IPS DF 6.9 (cell line): ENCODE data around the gene CAT.

Source experiments
- DNase-seq: peaks from one replicate; pipeline ENCODE4 v3.0.0-alpha.2; 2013; ENCODE audit warnings: low read depth, low spot score
- H3K27ac ChIP-seq: one replicate; pipeline ENCODE4 v1.5.1; 2013; ENCODE audit warnings: low read length, control low read depth
- H3K27me3 ChIP-seq: 2 replicates; pipeline ENCODE4 v1.6.1; 2013; ENCODE audit warnings: mild to moderate bottlenecking, low read length; ENCODE audit not compliant: control insufficient read depth, insufficient read depth
- H3K36me3 ChIP-seq: 2 replicates; pipeline ENCODE4 v1.6.1; 2013; ENCODE audit warnings: low read length; ENCODE audit not compliant: control insufficient read depth, insufficient read depth
- H3K4me1 ChIP-seq: 2 replicates; pipeline ENCODE4 v1.6.1; 2013; ENCODE audit warnings: low read length; ENCODE audit not compliant: control insufficient read depth, insufficient read depth
- H3K4me3 ChIP-seq: 2 replicates; pipeline ENCODE4 v1.5.1; 2013; ENCODE audit warnings: mild to moderate bottlenecking, low read length
- H3K9me3 ChIP-seq: 2 replicates; pipeline ENCODE4 v1.6.1; 2013; ENCODE audit warnings: low read length, inconsistent platforms; ENCODE audit not compliant: control insufficient read depth, insufficient read depth
- WGBS: extraction: QIAGEN DNeasy Blood & Tissue Kit; methylation state at CpG from one replicate; pipeline ENCODE4 v1.1.7; 2013; ENCODE audit warnings: mixed read lengths, missing lambda C conversion rate; ENCODE audit not compliant: insufficient read length, insufficient coverage; 5-methylcytosine and 5-hydroxymethylcytosine counted together

Gene CAT

DNA sequence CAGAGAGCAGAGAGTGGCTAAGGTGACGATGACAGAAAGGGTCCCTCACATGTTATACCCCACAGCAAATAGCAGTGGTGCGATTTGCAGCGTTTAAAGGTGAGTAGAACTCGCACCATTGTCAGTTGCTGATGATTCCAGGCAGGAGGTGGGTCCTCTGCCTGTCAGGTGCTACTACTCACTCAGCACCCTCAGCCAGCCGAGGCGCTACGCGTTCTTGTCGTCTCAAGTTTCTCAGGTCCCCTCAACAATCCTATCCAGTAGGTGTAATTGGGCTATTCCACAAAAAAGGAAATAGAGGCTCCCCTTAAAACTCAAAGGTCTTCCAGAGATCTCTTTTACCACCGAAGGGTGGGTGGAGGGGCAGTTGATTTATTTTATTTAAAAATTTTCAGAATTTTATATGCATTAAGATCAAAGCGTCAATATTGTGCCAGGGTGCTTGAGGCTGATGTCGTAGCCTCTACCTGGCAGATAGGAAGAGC is 56.5 kb downstream of the CAT start:
- H3K4me1 ChIP-seq, result no peaks in the 10 kb centered on the region
- DNase-seq, result no peak
- no peak overlapping the region for H3K4me3 ChIP-seq
- no peaks in the 10 kb centered on the region for H3K27me3 ChIP-seq
- no CpG with 5 or more reads among the region's 12 CpGs for WGBS
- no peak overlapping the region for H3K27ac ChIP-seq
- H3K36me3 ChIP-seq, result no peaks in the 10 kb centered on the region
- no peaks in the 10 kb centered on the region for H3K9me3 ChIP-seq

DNA sequence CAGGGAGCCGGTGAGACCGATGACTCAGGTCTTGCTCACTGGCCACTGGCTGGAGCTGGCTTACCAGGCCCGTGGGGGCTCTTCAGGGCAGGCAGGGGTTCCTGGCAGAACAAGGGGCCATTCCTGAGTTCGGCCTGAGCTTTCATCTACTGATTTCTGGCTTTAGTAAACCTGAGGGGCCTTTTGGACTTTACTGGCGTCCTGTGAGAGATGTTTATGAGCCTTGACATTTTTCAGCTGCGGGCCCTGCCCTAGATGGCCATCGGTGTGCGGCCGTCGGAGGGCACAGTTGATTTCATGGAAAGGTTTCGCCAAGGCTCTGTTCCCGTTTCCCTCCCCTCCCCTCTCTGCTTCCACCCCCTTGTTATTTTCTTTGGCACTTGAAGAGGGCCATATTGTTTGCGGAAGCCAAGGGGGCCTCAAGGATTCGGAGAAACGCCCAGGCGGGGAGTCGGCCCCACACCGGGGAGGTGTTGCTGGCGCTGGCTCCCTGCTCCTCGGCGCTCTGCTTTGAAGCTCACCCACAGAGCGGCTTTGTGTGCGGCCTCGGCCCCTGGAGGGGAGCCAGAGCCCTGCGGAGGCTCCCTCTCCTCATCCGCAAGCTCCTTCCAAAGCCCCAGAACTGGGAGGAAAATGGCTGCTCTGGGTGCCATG is 57.1 kb downstream of the CAT start:
- no peak for DNase-seq
- Histone ChIP-seq H3K9me3 (no peaks in the 10 kb centered on the region), H3K4me1 (no peaks in the 10 kb centered on the region), H3K4me3 (no peak overlapping the region), H3K36me3 (no peaks in the 10 kb centered on the region), H3K27me3 (no peaks in the 10 kb centered on the region), H3K27ac (no peak overlapping the region)
- no CpG with 5 or more reads among the region's 26 CpGs for WGBS

DNA sequence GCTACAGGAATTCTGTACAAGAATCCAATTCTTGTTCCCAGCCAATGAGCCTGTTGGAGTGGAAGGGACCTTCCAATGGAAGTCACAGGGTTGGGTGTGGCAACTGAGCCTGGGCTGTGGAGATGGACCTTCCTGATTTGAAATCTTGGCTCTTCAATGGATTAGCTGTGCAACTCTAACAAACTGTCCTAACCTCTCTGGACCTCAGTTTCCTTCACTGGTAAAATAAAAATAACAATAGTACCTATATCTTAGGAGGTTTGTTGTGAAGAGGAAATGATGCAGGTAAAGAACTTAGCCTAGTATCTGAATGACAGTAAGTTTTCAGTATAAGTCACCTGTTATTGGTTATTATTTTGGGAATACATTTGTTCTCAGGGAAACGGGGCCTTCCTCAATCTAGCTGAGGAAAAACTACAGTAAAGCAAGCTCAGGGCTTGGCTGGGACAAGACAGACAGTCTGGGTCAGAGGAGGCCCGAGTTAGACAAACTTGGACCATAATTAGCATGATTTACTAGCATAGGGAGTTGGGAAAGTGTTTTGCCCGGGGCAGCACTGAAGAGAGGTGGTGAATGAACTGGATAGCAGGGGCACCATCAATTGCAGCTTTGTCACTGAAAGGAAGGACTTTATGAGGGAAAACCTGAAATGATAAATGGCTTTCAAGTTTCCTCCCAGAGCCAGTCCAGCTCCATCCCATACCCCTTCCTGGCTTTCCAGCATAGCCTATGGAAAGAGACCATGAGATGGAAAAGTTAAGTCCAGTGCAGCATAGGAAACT is 61.2 kb downstream of the CAT start:
- H3K9me3 ChIP-seq, result no peaks in the 10 kb centered on the region
- H3K4me3 ChIP-seq, result no peak overlapping the region
- no peak for DNase-seq
- H3K36me3 ChIP-seq, result no peaks in the 10 kb centered on the region
- H3K4me1 ChIP-seq, result no peaks in the 10 kb centered on the region
- H3K27me3 ChIP-seq, result no peaks in the 10 kb centered on the region
- no peak overlapping the region for H3K27ac ChIP-seq
- no CpG with 5 or more reads among the region's 3 CpGs for WGBS

GRCh38 chr11:34501500-34501899 is 62.8 kb downstream of the CAT start:
- Histone ChIP-seq H3K36me3 (no peaks in the 10 kb centered on the region), H3K4me1 (no peaks in the 10 kb centered on the region), H3K9me3 (no peaks in the 10 kb centered on the region), H3K27ac (no peak overlapping the region), H3K4me3 (no peak overlapping the region), H3K27me3 (no peaks in the 10 kb centered on the region)
- no CpG with 5 or more reads among the region's 4 CpGs for WGBS
- DNase-seq, result no peak

- no CpG with 5 or more reads among the region's 2 CpGs for WGBS
- no peak for DNase-seq
Measured at GRCh38 chr11:34501949-34502348, 63.2 kb downstream of the CAT start.

GRCh38 chr11:34502949-34503348 is 64.2 kb downstream of the CAT start:
- WGBS, result no CpG with 5 or more reads among the region's 3 CpGs
- Histone ChIP-seq H3K27ac (no peak overlapping the region), H3K4me3 (no peak overlapping the region), H3K4me1 (no peaks in the 10 kb centered on the region), H3K9me3 (no peaks in the 10 kb centered on the region), H3K36me3 (no peaks in the 10 kb centered on the region), H3K27me3 (no peaks in the 10 kb centered on the region)
- no peak for DNase-seq

More at GRCh38 chr11:34501949-34502348, 63.2 kb downstream of the CAT start:
- Histone ChIP-seq H3K27me3 (no peaks in the 10 kb centered on the region), H3K36me3 (no peaks in the 10 kb centered on the region), H3K27ac (no peak overlapping the region), H3K4me3 (no peak overlapping the region), H3K9me3 (no peaks in the 10 kb centered on the region), H3K4me1 (no peaks in the 10 kb centered on the region)

GRCh38 chr11:34505874-34506273 is 67.1 kb downstream of the CAT start:
- no CpG with 5 or more reads among the region's 5 CpGs for WGBS
- Histone ChIP-seq H3K27ac (no peak overlapping the region), H3K36me3 (no peaks in the 10 kb centered on the region), H3K27me3 (peaks cover 3% of the 10 kb centered on the region; the same call in 1 of the 2 replicates), H3K9me3 (no peaks in the 10 kb centered on the region), H3K4me3 (no peak overlapping the region), H3K4me1 (no peaks in the 10 kb centered on the region)
- no peak for DNase-seq

- no peaks in the 10 kb centered on the region for H3K4me1 ChIP-seq
- H3K9me3 ChIP-seq, result no peaks in the 10 kb centered on the region
- H3K36me3 ChIP-seq, result no peaks in the 10 kb centered on the region
- no peak overlapping the region for H3K4me3 ChIP-seq
- H3K27ac ChIP-seq, result no peak overlapping the region
- peaks cover 3% of the 10 kb centered on the region; the same call in 1 of the 2 replicates for H3K27me3 ChIP-seq
- WGBS, result no CpG with 5 or more reads among the region's 6 CpGs
- DNase-seq, result no peak
Measured at GRCh38 chr11:34507156-34507555, 68.4 kb downstream of the CAT start.

GRCh38 chr11:34507610-34508009 is 68.9 kb downstream of the CAT start:
- no peak overlapping the region for H3K27ac ChIP-seq
- H3K36me3 ChIP-seq, result no peaks in the 10 kb centered on the region
- H3K9me3 ChIP-seq, result no peaks in the 10 kb centered on the region
- no peak overlapping the region for H3K4me3 ChIP-seq
- H3K27me3 ChIP-seq, result peaks cover 3% of the 10 kb centered on the region; the same call in 1 of the 2 replicates
- DNase-seq, result no peak
- 100% methylated on average over 2 of the region's 5 CpGs for WGBS
- no peaks in the 10 kb centered on the region for H3K4me1 ChIP-seq

DNA sequence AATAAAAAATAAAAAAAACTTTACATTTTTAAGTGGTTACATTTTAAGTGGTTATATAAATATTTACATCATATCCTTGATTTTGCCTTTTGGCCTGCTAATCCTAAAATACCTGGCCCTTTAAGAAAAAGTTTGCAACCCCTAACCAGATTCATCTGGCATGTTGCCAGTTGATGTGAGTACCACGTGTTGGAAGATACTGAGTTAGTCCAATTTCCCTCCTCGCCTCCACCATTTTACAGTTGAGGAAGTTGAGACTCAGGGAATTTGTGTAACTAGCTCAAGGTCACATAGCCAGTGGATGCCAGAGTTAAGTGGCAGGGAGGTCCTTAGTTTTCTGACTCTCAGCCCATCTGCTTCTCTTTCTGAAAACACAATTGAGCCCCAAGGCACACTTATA is 69.8 kb downstream of the CAT start:
- H3K36me3 ChIP-seq, result no peaks in the 10 kb centered on the region
- H3K4me3 ChIP-seq, result no peak overlapping the region
- no peak overlapping the region for H3K27ac ChIP-seq
- H3K4me1 ChIP-seq, result peaks cover 2% of the 10 kb centered on the region; the same call in 1 of the 2 replicates
- WGBS, result no CpG with 5 or more reads among the region's 2 CpGs
- H3K27me3 ChIP-seq, result peaks cover 3% of the 10 kb centered on the region; the same call in 1 of the 2 replicates
- no peak for DNase-seq
- H3K9me3 ChIP-seq, result no peaks in the 10 kb centered on the region
